ENCODE results near the gene ZNF512B. TPM values are rescaled to one million over a fixed set of nuclear protein-coding genes. Genes with fewer than 3 reads are reported as not detected.

ZNF512B gene
- total and polyA plus RNA-seq, 2 donors (not counting 3 experiments of a cell fraction or from before 2014, with no cell fraction given), result 8.7 to 30.0 TPM

DNA sequence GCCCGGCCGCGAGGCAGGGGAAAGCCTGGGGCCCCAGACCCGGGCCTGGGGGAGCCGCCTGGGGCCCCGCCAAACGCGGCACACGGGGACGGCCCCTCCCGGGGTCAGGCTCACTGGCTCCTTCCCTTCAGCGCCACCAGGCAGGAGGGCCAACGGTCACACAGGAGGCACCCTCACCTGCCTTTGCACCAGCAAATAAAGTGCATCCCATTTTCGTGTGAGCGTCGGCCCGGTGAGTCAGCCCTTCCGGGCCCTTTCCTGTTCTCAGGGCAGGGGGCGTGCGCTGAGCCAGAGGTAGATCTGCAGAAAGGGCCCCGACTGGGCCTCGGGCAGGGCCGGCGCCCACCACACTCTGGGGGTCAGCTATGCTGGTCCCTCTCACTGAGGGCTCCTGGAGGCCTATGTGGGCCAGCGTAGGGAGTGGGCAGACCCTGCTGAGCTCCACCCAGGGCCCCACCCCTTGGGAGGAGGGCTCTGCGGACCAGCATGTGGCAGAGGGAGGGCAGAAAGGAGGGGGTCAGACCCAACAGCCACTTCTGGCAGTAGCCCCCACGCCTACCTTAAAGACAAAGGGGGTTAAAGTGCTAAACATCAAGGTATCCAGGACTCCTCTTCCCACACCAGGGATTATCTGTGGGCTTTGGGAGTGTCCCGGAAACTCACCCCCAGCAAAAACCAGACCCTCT is 12.6 kb downstream of the ZNF512B start:
- Histone ChIP-seq H3K9ac (replicated peaks; ENCODE audit: extremely low read depth, insufficient read depth, low read length) (peak overlapping the region; percentile 19), H3K9me3 (replicated peaks; ENCODE audit: control insufficient read depth, insufficient read depth, low read length) (no peaks in the 10 kb centered on the region), H3K79me2 (ENCODE audit: control insufficient read depth, insufficient read depth, low read length) (peaks cover 32% of the 10 kb centered on the region), H3K4me1 (ENCODE audit: control insufficient read depth, extremely low read depth, insufficient read depth, low read length) (peaks cover 10% of the 10 kb centered on the region), H3K4me2 (ENCODE audit: insufficient read depth, low read length) (peak overlapping the region; percentile 21), H3K27ac (ENCODE audit: insufficient read depth, low read depth, low read length) (peak overlapping the region; percentile 42), H3K36me3 (ENCODE audit: control insufficient read depth in 2 of 2, extremely low read depth in 1 of 2, insufficient read depth in 2 of 2, low read length in 2 of 2) (peaks cover 3 to 20% of the 10 kb centered on the region in 2 experiments), H3K9me1 (replicated peaks; ENCODE audit: control insufficient read depth, extremely low read depth, insufficient read depth, low read length) (no peaks in the 10 kb centered on the region), H2AFZ (ENCODE audit: low read depth, low read length) (no peak overlapping the region), H3K4me3 (replicated peaks in 1 of 3; ENCODE audit: insufficient read depth in 1 of 3, low read depth in 1 of 3, low read length in 3 of 3) (peak overlapping the region; percentile 16 to 38 (median 36)), H4K20me1 (replicated peaks; ENCODE audit: control insufficient read depth, extremely low read depth, insufficient read depth, low read length) (no peaks in the 10 kb centered on the region), H3K27me3 (ENCODE audit: control insufficient read depth in 2 of 2, insufficient read depth in 2 of 2, low read length in 2 of 2) (no peaks in the 10 kb centered on the region)
- dilution Hi-C loops (cut with MboI; ENCODE audit: extremely low pct_ligation_motif_present, low sequenced_read_pairs) (no loop called here), intact Hi-C loops (cut with micrococcal nuclease) (loop anchor here (1.0 to 5.0 kb wide), 3 partner anchors 100 to 419 kb away; partner anchors contain the start of genes ARFRP1 and ZGPAT)
- POLR2A ChIA-PET, result no interaction called here
- TF ChIP-seq GATA2 (IDR thresholded peaks at IDR 0.05; ENCODE audit: insufficient read depth, insufficient read length, low read depth, low read length) (no peak), FOS (IDR thresholded peaks at IDR 0.05; ENCODE audit: borderline replicate concordance, insufficient read depth, low read length) (peak; percentile 77), POLR2AphosphoS5 (IDR thresholded peaks at IDR 0.05; ENCODE audit: insufficient read depth, low read depth, low read length) (peak; percentile 45), POLR2A (IDR thresholded peaks at IDR 0.05; ENCODE audit: low read depth, low read length) (peak; percentile 54), JUN (IDR thresholded peaks at IDR 0.05; ENCODE audit: borderline replicate concordance, insufficient read depth, insufficient read length, low read depth) (no peak)
- TF ChIP-seq, protein P1, sequence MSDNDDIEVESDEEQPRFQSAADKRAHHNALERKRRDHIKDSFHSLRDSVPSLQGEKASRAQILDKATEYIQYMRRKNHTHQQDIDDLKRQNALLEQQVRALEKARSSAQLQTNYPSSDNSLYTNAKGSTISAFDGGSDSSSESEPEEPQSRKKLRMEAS (IDR thresholded peaks at IDR 0.05; ENCODE audit: insufficient read depth, insufficient read length), result no peak
- DNase-seq (ENCODE audit: low read depth, low spot score) (peak; percentile 69), FAIRE-seq (peak; percentile 83)
- CTCF ChIA-PET, result interaction anchor here (0.5 to 1.7 kb wide), 4 partner anchors 11 to 329 kb away, joined by 3 to 9 read pairs (median 5); no protein-coding TSS in a partner anchor
- TSS peak; percentile 13 for BruUV-seq (replicated peaks)

DNA sequence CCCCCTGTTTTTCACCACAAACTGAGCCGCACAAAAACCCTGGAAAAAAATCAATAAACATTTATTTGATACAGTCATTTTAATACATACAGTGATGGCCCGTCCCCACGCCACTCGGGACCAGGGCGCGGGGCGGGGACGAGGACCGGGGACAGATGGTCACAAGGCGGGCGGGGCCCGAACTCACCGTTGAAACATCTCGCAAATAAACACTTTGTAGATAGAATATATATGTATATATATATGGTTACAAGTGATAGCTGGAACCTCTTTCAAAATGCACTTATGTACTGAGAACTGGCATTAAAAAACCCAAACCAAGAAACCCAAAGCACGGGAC is 13.1 kb downstream of the ZNF512B start:
- FAIRE-seq (no peak), DNase-seq (ENCODE audit: low read depth, low spot score) (no peak)
- peaks cover 10% of the 10 kb centered on the region for H3K4me1 ChIP-seq (ENCODE audit: control insufficient read depth, extremely low read depth, insufficient read depth, low read length)
- no peaks in the 10 kb centered on the region for H4K20me1 ChIP-seq (replicated peaks; ENCODE audit: control insufficient read depth, extremely low read depth, insufficient read depth, low read length)
- peak overlapping the region; percentile 16 to 38 (median 36) for H3K4me3 ChIP-seq (replicated peaks in 1 of 3; ENCODE audit: insufficient read depth in 1 of 3, low read depth in 1 of 3, low read length in 3 of 3)
- intact Hi-C loops (cut with micrococcal nuclease), result loop anchor here (1.0 to 5.0 kb wide), 4 partner anchors 16 to 418 kb away; partner anchors contain the start of genes ARFRP1 and ZGPAT
- CTCF ChIA-PET, result interaction anchor here (0.7 to 1.7 kb wide), 11 partner anchors 12 to 419 kb away, joined by 3 to 9 read pairs (median 5); partner anchors contain the start of genes PRPF6 and TPD52L2
- H3K79me2 ChIP-seq (ENCODE audit: control insufficient read depth, insufficient read depth, low read length), result peaks cover 37% of the 10 kb centered on the region
- H3K9me3 ChIP-seq (replicated peaks; ENCODE audit: control insufficient read depth, insufficient read depth, low read length), result no peaks in the 10 kb centered on the region
- dilution Hi-C loops (cut with MboI; ENCODE audit: extremely low pct_ligation_motif_present, low sequenced_read_pairs), result no loop called here
- BruUV-seq (replicated peaks), result no TSS peak
- H3K9me1 ChIP-seq (replicated peaks; ENCODE audit: control insufficient read depth, extremely low read depth, insufficient read depth, low read length), result no peaks in the 10 kb centered on the region
- H2AFZ ChIP-seq (ENCODE audit: low read depth, low read length), result no peak overlapping the region
- POLR2A ChIA-PET, result interaction anchor here (0.6 kb wide), 1 partner anchor 382 kb away, joined by 5 read pairs; the partner anchor contains the start of gene HELZ2
- no peaks in the 10 kb centered on the region for H3K27me3 ChIP-seq (ENCODE audit: control insufficient read depth in 2 of 2, insufficient read depth in 2 of 2, low read length in 2 of 2)
- H3K27ac ChIP-seq (ENCODE audit: insufficient read depth, low read depth, low read length), result peak overlapping the region; percentile 42
- TF ChIP-seq FOS (IDR thresholded peaks at IDR 0.05; ENCODE audit: borderline replicate concordance, insufficient read depth, low read length), result no peak
- TF ChIP-seq, protein P2, sequence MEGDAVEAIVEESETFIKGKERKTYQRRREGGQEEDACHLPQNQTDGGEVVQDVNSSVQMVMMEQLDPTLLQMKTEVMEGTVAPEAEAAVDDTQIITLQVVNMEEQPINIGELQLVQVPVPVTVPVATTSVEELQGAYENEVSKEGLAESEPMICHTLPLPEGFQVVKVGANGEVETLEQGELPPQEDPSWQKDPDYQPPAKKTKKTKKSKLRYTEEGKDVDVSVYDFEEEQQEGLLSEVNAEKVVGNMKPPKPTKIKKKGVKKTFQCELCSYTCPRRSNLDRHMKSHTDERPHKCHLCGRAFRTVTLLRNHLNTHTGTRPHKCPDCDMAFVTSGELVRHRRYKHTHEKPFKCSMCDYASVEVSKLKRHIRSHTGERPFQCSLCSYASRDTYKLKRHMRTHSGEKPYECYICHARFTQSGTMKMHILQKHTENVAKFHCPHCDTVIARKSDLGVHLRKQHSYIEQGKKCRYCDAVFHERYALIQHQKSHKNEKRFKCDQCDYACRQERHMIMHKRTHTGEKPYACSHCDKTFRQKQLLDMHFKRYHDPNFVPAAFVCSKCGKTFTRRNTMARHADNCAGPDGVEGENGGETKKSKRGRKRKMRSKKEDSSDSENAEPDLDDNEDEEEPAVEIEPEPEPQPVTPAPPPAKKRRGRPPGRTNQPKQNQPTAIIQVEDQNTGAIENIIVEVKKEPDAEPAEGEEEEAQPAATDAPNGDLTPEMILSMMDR (IDR thresholded peaks at IDR 0.05; ENCODE audit: extremely low read depth in 1 of 2, insufficient read depth in 1 of 2, low read depth in 1 of 2, low read length in 2 of 2), result no peak
- TF ChIP-seq POLR2AphosphoS5 (IDR thresholded peaks at IDR 0.05; ENCODE audit: insufficient read depth, low read depth, low read length), result no peak
- no peak for TF ChIP-seq EZH2 (IDR thresholded peaks at IDR 0.05; ENCODE audit: borderline replicate concordance, low read depth, low read length, severe bottlenecking)
- TF ChIP-seq JUN (IDR thresholded peaks at IDR 0.05; ENCODE audit: borderline replicate concordance, insufficient read depth, insufficient read length, low read depth), result no peak
- TF ChIP-seq MYC (IDR thresholded peaks at IDR 0.05; ENCODE audit: low read depth, low read length), result no peak
- no peak for TF ChIP-seq POLR2A (IDR thresholded peaks at IDR 0.05; ENCODE audit: low read depth, low read length)
- TF ChIP-seq, protein P1 (IDR thresholded peaks at IDR 0.05; ENCODE audit: insufficient read depth, insufficient read length), result no peak
- no peak for TF ChIP-seq GATA2 (IDR thresholded peaks at IDR 0.05; ENCODE audit: insufficient read depth, insufficient read length, low read depth, low read length)
- H3K9ac ChIP-seq (replicated peaks; ENCODE audit: extremely low read depth, insufficient read depth, low read length), result peak overlapping the region; percentile 19
- peaks cover 0 to 16% of the 10 kb centered on the region in 2 experiments for H3K36me3 ChIP-seq (ENCODE audit: control insufficient read depth in 2 of 2, extremely low read depth in 1 of 2, insufficient read depth in 2 of 2, low read length in 2 of 2)
- H3K4me2 ChIP-seq (ENCODE audit: insufficient read depth, low read length), result peak overlapping the region; percentile 21

All from endothelial cell of umbilical vein (primary cell).